ENCODE measurements around the gene ARID1A. TPM values are rescaled to one million over a fixed set of nuclear protein-coding genes. Genes with fewer than 3 reads are reported as not detected.

Gene ARID1A
- total and polyA plus RNA-seq, 2 experiments from 2014 or later = 50.0 to 104 TPM

GRCh38 chr1:26787381-26787705 lies 91.5 kb downstream of the ARID1A start (continued):
- TF ChIP-seq, protein P1, sequence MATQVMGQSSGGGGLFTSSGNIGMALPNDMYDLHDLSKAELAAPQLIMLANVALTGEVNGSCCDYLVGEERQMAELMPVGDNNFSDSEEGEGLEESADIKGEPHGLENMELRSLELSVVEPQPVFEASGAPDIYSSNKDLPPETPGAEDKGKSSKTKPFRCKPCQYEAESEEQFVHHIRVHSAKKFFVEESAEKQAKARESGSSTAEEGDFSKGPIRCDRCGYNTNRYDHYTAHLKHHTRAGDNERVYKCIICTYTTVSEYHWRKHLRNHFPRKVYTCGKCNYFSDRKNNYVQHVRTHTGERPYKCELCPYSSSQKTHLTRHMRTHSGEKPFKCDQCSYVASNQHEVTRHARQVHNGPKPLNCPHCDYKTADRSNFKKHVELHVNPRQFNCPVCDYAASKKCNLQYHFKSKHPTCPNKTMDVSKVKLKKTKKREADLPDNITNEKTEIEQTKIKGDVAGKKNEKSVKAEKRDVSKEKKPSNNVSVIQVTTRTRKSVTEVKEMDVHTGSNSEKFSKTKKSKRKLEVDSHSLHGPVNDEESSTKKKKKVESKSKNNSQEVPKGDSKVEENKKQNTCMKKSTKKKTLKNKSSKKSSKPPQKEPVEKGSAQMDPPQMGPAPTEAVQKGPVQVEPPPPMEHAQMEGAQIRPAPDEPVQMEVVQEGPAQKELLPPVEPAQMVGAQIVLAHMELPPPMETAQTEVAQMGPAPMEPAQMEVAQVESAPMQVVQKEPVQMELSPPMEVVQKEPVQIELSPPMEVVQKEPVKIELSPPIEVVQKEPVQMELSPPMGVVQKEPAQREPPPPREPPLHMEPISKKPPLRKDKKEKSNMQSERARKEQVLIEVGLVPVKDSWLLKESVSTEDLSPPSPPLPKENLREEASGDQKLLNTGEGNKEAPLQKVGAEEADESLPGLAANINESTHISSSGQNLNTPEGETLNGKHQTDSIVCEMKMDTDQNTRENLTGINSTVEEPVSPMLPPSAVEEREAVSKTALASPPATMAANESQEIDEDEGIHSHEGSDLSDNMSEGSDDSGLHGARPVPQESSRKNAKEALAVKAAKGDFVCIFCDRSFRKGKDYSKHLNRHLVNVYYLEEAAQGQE (IDR thresholded peaks at IDR 0.05; ENCODE audit: unreplicated experiment) = no peak

- Histone ChIP-seq H3K9me2 (ENCODE audit: insufficient read depth) (no peaks in the 10 kb centered on the region), H3K4me3 (peak within 1 kb of the TSS; percentile 99), H3F3A (replicated peaks; ENCODE audit: low read depth) (peaks cover 16% of the 10 kb centered on the region), H3K27ac (ENCODE audit: low read depth) (peak within 1 kb of the TSS; percentile 93), H3K4me2 (peak within 1 kb of the TSS; percentile 97), H3K27me3 (ENCODE audit: insufficient read depth) (no peaks in the 10 kb centered on the region), H2AFZ (peak within 1 kb of the TSS; percentile 89), H4K20me1 (replicated peaks; ENCODE audit: insufficient read depth) (peaks cover 4% of the 10 kb centered on the region), H3K79me2 (replicated peaks; ENCODE audit: insufficient read depth) (no peaks in the 10 kb centered on the region), H3K36me3 (ENCODE audit: insufficient read depth) (no peaks in the 10 kb centered on the region), H3K4me1 (ENCODE audit: insufficient read depth) (peaks cover 36% of the 10 kb centered on the region)
- DNase-seq (ENCODE audit: low spot score) (peak; percentile 90), ATAC-seq (peak; percentile 71)
- TF ChIP-seq ZNF331 (CRISPR knock-in tag; IDR thresholded peaks at IDR 0.05; ENCODE audit: low read depth) (peak; percentile 36; the same call in 1 of the 2 replicates), POLR2AphosphoS5 (IDR thresholded peaks at IDR 0.05; ENCODE audit: low read depth) (peak; percentile 80), CREB1 (CRISPR knock-in tag; IDR thresholded peaks at IDR 0.05; ENCODE audit: low read depth) (peak; percentile 25; the same call in 1 of the 2 replicates), ZNF114 (CRISPR knock-in tag; IDR thresholded peaks at IDR 0.05) (no peak), STAT1 (IDR thresholded peaks at IDR 0.05; ENCODE audit: unreplicated experiment) (no peak), ETS1 (IDR thresholded peaks at IDR 0.05) (peak; percentile 3; the same call in 1 of the 2 replicates)
- Mint-ChIP-seq H3K9me3 (no peaks in the 10 kb centered on the region; the same call in 1 of the 3 replicates), H3K27ac (peak within 1 kb of the TSS; percentile 98), H3K27me3 (ENCODE audit: insufficient read depth, low read depth, poor library complexity) (peaks cover 14% of the 10 kb centered on the region), H3K36me3 (ENCODE audit: low read depth) (no peaks in the 10 kb centered on the region; the same call in 1 of the 3 replicates), H3K4me3 (peak within 1 kb of the TSS; percentile 94), H3K4me1 (peaks cover 45% of the 10 kb centered on the region)
Observed at GRCh38 chr1:26787706-26788514, 92.1 kb downstream of the ARID1A start, which contains the start of gene PIGV. TSS of gene PIGV (plus strand) at chr1:26787950. CDS start at chr1:26790816, 2,866 bp downstream.

DNA sequence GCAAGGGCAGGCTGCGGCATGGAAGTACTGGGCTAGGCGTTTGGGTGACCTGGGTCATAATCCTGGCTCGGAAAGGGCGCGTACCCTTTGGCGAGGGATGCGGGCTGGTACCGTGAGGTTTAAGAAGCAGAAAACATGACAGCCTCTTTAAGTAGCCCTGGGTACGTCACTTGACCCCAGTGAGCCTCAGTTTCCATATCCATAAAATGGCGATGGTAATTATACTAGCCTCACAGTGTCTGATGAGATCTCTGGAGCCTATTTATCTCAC lies 92.6 kb downstream of the ARID1A start:
- Mint-ChIP-seq H3K36me3 (ENCODE audit: low read depth) (no peaks in the 10 kb centered on the region; the same call in 2 of the 3 replicates), H3K9me3 (no peaks in the 10 kb centered on the region; the same call in 1 of the 3 replicates), H3K27me3 (ENCODE audit: insufficient read depth, low read depth, poor library complexity) (peaks cover 14% of the 10 kb centered on the region), H3K4me3 (peak overlapping the region; percentile 94), H3K27ac (peak overlapping the region; percentile 18), H3K4me1 (peaks cover 40% of the 10 kb centered on the region)
- TF ChIP-seq, protein P2, sequence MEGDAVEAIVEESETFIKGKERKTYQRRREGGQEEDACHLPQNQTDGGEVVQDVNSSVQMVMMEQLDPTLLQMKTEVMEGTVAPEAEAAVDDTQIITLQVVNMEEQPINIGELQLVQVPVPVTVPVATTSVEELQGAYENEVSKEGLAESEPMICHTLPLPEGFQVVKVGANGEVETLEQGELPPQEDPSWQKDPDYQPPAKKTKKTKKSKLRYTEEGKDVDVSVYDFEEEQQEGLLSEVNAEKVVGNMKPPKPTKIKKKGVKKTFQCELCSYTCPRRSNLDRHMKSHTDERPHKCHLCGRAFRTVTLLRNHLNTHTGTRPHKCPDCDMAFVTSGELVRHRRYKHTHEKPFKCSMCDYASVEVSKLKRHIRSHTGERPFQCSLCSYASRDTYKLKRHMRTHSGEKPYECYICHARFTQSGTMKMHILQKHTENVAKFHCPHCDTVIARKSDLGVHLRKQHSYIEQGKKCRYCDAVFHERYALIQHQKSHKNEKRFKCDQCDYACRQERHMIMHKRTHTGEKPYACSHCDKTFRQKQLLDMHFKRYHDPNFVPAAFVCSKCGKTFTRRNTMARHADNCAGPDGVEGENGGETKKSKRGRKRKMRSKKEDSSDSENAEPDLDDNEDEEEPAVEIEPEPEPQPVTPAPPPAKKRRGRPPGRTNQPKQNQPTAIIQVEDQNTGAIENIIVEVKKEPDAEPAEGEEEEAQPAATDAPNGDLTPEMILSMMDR (conservative IDR thresholded peaks at IDR 0.05; ENCODE audit: low read depth in 2 of 2) = no peak
- 0 out of 2 replicates have a peak, but pooled peaks have one; percentile 8 for TF ChIP-seq ETS1 (IDR thresholded peaks at IDR 0.05)
- Histone ChIP-seq H3F3A (replicated peaks; ENCODE audit: low read depth) (peaks cover 16% of the 10 kb centered on the region), H3K4me3 (peak overlapping the region; percentile 99), H3K27ac (ENCODE audit: low read depth) (peak overlapping the region; percentile 93), H3K27me3 (ENCODE audit: insufficient read depth) (no peaks in the 10 kb centered on the region), H2AFZ (peak overlapping the region; percentile 89), H3K79me2 (replicated peaks; ENCODE audit: insufficient read depth) (no peaks in the 10 kb centered on the region), H3K9me2 (ENCODE audit: insufficient read depth) (no peaks in the 10 kb centered on the region), H3K36me3 (ENCODE audit: insufficient read depth) (no peaks in the 10 kb centered on the region), H4K20me1 (replicated peaks; ENCODE audit: insufficient read depth) (peaks cover 4% of the 10 kb centered on the region), H3K4me1 (ENCODE audit: insufficient read depth) (peaks cover 30% of the 10 kb centered on the region), H3K4me2 (peak overlapping the region; percentile 97)
- DNase-seq (ENCODE audit: low spot score) = no peak
- ATAC-seq = no peak

Data from GM23338 (cell line).